Brain pericyte (primary cell): Measurements from ENCODE around the gene ZSWIM5.
"Not testable (repeated sequence)": the region's sequence is repeated elsewhere in the genome, so short reads cannot be mapped to it uniquely, and the experiment has no call there.

ENCODE experiments used
- DNase-seq: peaks from one replicate; pipeline ENCODE4 v3.0.0-alpha.2; 2012; ENCODE audit warnings: low read depth, low spot score

The ZSWIM5 gene

GRCh38 chr1:45205910-45206721 lies at the start of gene ZSWIM5:
TSS of gene ZSWIM5 (minus strand) at chr1:45206605. CDS start at chr1:45206350, 255 bp downstream.
- DNase-seq: no peak

DNA sequence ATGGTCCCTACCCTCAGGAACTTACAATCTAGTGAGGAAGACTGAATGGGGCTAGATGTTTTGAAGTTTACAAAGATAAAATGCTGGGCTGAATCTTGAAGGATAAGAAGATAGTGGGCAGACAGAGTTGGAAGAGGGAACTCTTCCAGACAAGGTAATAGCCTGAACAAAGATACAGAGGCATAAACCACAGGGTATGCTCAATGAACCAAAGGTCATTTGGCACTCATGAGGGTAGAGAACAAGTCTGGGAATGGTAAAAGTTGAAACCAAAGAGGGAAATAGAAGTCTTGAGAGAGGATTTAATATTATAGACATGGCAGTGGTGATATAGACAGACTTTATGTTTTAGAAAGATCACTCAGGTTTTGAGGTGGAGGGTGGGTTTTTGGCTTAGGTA lies 48.1 kb upstream of the ZSWIM5 start:
- no peak for DNase-seq

- no peak for DNase-seq
These were observed 44.1 kb upstream of the ZSWIM5 start for GRCh38 chr1:45250544-45250943.

DNA sequence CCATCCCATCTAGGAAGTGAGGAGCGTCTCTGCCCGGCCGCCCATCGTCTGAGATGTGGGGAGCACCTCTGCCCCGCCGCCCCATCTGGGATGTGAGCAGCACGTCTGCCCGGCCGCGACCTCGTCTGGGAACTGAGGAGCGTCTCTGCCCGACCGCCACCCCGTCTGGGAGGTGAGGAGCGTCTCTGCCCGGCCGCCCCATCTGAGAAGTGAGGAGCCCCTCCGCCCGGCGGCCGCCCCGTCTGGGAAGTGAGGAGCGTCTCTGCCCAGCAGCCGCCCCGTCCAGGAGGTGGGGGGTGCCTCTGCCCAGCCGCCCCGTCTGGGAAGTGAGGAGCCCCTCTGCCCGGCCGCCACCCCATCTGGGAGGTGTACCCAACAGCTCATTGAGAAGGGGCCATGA lies 41.6 kb upstream of the ZSWIM5 start:
- not testable (repeated sequence) for DNase-seq

DNA sequence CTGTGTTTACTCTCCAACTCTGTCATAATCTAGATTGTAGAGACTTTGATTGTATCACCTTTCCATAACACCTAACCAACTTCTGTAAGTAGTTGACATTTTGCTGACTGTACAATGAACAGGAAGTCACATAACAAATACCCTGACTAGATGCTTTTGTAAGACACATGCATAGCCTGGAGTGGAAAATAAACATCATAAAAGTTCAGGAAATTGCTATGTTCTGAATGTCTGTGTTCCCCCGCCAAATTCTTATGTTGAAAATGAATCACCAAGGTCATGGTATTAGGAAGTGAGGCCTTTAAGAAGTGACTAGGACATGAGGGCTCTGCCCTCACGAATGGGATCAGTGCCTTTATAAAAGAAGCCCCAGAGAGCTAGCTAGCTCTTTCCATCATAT lies 40.4 kb upstream of the ZSWIM5 start:
- DNase-seq: no peak

DNA sequence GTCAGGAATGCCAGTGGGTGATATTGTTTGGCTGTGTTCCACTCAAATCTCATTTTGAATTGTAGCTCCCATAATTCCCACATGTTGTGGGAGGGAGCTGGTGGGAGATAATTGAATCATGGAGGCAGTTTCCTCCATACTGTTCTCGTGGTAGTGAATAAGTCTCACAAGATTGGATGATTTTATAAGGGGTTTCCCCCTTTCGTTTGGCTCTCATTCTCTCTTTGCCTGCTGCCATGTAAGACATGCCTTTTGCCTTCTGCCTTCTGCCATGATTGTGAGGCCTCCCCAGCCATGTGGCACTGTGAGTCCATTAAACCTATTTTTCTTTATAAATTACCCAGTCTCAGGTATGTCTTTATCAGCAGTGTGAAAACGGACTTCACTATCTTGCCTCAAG lies 40.0 kb upstream of the ZSWIM5 start:
- DNase-seq: not testable (repeated sequence)

- no peak for DNase-seq
These were observed 38.3 kb upstream of the ZSWIM5 start for GRCh38 chr1:45244660-45245059.

DNA sequence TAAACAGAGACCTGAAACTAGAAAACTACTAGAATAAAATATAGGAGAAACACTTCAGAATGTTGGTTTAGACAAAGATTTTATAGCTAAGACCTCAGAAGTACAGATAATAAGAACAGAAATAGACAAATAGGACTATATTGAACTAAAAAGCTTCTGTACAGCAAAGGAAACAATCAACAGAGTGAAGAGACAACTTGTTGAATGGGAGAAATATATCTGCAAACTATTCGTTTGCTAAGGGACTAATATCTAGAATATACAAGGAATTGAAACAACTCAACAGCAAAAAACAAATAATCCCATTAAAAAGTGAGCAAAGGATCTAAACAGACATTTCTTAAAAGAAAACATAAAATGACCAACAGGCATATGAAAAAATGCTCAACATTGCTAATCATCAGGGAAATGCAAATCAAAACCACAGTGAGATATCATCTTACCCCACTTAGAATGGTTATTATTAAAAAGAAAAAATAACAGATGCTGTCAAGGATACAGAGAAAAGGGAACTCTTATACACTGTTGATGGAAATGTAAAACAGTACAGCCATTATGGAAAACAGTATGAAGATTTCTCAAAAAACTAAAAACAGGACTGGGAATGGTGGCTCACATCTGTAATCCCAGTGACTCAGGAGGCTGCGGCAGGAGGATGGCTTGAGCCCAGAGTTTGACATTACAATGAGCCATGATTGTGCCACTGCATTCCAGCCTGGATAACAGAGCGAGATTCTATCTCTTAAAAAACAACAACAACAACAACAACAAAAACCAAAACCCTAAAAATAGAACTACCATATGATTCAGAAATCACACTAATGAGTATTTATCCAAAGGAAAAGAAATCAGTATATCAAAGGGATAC lies 37.3 kb upstream of the ZSWIM5 start:
- no peak for DNase-seq

DNA sequence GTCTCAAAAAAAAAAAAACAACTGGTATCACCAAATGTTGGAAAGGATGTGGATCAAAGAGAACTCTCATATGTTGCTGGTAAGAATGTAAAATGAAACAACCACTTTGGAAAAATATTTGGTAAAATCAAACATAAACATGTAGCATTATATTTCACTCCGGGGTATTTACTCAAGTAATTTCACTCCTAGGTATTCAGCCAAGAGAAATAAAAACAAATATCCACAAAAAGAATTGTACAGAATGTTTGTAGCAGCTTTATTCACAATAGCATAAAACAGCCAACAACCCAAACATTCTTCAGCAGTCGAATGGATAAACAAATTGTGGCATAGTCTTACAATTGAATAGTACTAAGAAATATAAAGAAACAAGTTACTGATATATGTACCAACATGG lies 32.4 kb upstream of the ZSWIM5 start:
- DNase-seq: no peak

GRCh38 chr1:45236136-45236535 lies 29.7 kb upstream of the ZSWIM5 start:
- no peak for DNase-seq

GRCh38 chr1:45230537-45230936 lies 24.1 kb upstream of the ZSWIM5 start:
- no peak for DNase-seq

- no peak for DNase-seq
These were observed 19.2 kb upstream of the ZSWIM5 start for GRCh38 chr1:45225598-45225997.

DNA sequence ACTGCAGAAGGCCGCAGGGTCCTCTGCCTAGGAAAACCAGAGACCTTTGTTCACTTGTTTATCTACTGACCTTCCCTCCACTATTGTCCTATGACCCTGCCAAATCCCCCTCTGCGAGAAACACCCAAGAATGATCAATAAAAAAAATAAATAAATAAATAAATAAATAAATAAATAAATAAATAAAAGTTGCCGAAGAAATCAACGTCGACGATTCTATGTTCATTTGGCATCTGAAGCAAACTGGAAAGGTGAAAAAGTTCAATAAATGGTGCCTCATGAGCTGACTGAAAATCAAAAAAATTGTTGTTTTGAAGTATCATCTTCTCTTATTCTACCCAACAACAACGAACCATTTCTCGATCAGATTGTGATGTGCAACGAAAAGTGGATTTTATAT lies 17.3 kb upstream of the ZSWIM5 start:
- not testable (repeated sequence) for DNase-seq

DNA sequence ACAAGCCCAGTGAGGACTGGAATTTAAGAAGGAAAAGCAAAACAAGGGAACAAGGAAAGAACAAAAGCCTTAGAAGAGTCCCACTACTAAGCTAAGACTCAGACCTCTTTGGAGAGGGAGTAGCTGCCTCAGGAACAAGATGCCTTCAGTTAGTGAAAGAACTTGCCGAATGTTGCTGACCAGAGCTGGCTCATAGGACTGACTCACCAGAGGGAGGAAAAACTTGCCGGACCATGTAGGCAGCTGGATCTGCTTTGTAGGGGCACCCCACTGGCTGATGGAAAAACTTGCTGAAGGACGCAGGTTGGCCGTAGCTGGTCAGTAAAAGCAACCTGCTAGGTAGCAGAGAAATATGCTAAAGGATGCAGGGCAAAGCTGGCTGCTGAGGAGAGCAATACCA lies 15.3 kb upstream of the ZSWIM5 start:
- DNase-seq: no peak

GRCh38 chr1:45216861-45217260 lies 10.5 kb upstream of the ZSWIM5 start:
- no peak for DNase-seq

GRCh38 chr1:45216200-45216541 lies 9.8 kb upstream of the ZSWIM5 start:
- no peak for DNase-seq

GRCh38 chr1:45215485-45216199 lies 9.2 kb upstream of the ZSWIM5 start:
- no peak for DNase-seq

DNA sequence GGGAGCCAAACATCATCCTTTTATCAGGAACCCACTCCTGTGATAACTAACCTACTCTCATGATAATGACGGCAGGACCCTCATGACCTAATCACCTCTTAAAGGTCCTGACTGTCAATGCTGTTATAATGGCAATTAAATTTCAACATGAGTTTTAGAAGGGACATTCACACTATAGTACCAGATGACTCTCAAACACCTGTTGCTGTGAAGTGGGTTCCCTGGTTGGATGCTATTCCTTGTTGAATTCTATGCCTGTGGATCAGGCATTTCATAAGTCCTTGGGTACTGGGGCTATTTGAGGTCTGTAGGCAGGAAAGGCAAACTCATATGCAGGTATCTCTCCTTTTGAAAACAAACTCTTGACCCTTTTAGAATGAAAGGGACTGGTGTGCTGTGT lies 7.5 kb upstream of the ZSWIM5 start:
- no peak for DNase-seq

- no peak for DNase-seq
These were observed 4.7 kb upstream of the ZSWIM5 start for GRCh38 chr1:45211076-45211475.

DNA sequence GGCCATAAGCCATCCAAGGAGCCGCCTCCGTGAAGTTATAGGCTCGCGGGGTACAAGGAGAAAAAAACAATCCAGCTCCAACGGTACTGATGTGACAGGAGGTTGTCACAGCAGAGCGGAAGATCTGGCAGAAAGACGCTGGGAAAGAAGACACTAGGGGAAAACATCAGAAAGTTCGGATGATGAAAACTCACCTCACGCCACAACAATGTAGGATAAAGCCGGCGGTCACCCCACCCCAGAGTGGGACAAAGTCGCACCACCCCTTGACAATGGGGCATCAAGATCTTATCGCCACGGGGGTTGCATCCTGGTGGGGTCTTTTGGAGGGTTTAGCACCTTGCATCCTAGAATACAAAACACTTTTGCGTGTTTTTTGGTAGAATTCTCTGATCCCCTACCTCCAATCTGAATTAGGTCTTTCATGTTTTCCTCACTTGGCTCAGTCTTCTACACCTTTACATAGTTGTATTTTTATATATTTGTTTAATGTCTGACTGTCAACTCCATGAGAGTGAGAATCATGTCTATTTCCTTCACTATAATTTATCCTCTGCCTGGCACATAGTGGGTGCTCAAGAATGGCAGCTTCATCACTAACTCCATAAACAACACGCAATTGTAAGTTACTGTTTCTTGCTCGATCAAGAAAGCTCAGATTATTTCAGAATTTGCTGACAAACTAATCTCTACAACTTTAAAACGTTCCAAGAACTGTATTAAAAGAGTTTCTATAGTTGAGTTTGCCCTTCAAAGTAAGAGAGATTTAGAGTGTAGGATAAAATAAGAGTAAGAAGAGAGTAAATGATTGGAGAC lies 611 bp upstream of the ZSWIM5 start:
- no peak for DNase-seq
